Measurements from ENCODE around the gene ELMO1.
A peak's percentile ranks its signal among the peaks of the same experiment; 100 is the strongest.

ELMO1 gene

GRCh38 chr7:36971515-36972139 lies 477.0 kb downstream of the ELMO1 start:
- no peak for DNase-seq (ENCODE audit: low read depth)

- no peak for DNase-seq (ENCODE audit: low read depth)
Measured at GRCh38 chr7:36970551-36971514, 477.8 kb downstream of the ELMO1 start.

DNA sequence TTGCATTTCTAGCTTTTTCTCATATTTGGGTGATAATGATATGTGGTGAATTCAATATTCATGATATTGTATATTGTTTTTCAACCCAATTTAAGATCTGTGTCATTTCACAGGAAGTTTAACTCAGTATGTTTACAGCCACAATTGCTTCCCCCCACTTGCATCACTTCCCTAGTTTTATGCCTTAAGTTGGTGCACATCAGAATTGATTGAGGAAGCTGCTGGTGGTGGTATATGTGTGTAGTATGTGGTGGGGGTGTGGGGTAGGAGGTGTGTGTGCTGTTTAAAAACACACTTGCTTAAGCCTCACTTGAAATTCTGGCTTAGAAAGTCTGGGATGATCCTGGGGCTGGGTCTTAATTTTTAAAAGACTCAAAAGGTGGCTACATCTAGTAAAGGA lies 479.3 kb downstream of the ELMO1 start:
- DNase-seq (ENCODE audit: low read depth), result no peak

- DNase-seq (ENCODE audit: low read depth), result no peak
Measured at GRCh38 chr7:36967387-36967786, 481.3 kb downstream of the ELMO1 start.

- DNase-seq (ENCODE audit: low read depth), result no peak
Measured at GRCh38 chr7:36966636-36967035, 482.0 kb downstream of the ELMO1 start.

DNA sequence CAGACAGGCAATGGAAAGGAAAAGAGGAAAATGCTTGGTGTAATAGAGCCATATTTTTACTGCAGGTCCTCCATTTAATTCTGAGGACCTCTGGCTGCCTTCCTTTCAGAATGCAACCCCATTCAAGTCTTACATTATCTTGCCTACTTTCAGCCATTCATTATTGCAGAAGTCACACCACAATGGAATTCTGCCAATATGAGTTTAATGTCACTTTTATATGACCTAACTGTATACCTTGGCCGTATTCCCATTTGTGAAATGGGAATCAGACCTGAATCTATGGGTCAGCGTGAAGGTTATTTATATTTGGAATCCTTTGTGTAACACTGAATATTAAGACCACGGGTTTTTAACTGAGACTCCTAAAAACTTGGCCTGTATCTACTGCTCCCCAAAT lies 482.6 kb downstream of the ELMO1 start:
- no peak for DNase-seq (ENCODE audit: low read depth)

DNA sequence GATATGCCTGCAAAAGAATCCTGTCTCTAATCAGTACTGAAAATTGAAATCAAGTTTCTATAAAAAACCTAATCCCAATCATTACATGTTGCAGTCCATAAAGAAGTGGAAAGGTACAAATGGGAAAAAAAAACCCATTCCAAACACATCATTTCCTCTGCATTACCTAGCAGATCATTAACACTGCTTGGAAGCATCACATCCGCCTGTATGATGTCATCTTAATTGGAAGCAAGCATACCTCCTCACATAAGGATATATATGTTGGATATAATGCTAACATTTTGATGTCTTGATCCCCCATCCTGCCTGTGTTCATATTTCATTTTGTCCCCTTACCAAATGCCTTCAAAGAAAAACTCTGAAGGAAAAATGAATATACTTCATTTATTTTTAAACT lies 483.0 kb downstream of the ELMO1 start:
- DNase-seq (ENCODE audit: low read depth), result no peak

GRCh38 chr7:36964297-36964696 lies 484.4 kb downstream of the ELMO1 start:
- DNase-seq (ENCODE audit: low read depth), result no peak

DNA sequence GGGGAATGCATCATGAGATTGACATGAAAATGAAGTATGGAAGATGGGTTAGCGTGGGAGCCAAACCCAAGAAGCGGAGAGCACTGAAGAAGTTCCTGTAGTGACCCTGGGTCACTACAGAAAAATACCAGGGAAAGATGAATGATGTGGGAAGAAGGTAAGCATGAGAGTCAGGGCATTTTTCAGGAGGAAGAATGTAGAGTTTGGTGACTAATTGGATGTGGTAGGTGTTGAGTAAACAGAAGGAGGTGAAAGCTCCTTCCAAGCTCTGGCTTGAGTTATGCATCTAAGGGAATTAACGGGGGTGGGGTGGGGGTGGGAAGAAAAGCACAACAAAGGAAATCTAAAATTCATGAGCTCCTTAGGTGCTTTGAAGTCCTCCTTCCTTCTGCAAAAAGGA lies 486.3 kb downstream of the ELMO1 start:
- no peak for DNase-seq (ENCODE audit: low read depth)

DNA sequence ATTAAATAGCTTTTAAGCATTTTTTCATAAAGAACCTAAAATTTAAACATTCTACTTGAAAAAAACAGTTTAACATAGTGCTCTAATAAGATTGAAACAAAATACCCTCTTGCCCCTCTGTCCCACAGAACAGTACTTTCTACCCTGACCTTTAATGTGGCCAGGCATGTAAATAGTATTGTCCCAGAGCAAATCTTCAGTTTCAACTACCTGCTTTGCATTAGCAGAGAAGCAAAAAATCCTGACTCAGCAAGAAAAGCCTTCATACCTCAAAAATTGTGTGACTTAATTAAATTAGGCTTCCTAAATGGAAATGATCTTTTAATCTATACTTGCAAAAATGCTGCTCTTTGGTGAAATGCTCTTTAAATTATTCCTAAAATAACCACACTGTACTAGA lies 487.0 kb downstream of the ELMO1 start:
- DNase-seq (ENCODE audit: low read depth), result no peak

DNA sequence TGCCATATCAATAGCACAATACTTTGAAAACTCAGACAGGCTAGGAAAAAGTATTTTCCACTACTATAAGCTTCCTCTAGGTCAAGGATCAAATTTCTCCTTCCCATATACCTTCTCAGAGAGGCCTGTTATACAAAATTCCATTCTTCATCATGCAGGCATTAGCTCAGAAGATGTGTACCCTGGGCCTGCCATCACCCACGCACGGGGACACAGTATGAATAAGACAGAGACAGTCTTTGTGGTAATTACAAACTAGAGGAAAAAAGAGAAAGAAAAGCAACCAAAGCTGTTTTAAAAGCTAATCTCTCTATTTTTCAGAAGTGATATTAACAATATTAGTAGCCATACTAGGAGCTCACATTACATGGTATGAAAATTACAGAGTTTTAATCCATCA lies 487.6 kb downstream of the ELMO1 start:
- peak; percentile 9 for DNase-seq (ENCODE audit: low read depth)

- DNase-seq (ENCODE audit: low read depth), result no peak
Measured at GRCh38 chr7:36960105-36960504, 488.6 kb downstream of the ELMO1 start.

- DNase-seq (ENCODE audit: low read depth), result no peak
Measured at GRCh38 chr7:36958111-36958733, 490.4 kb downstream of the ELMO1 start.

GRCh38 chr7:36957620-36958019 lies 491.0 kb downstream of the ELMO1 start:
- DNase-seq (ENCODE audit: low read depth), result no peak

DNA sequence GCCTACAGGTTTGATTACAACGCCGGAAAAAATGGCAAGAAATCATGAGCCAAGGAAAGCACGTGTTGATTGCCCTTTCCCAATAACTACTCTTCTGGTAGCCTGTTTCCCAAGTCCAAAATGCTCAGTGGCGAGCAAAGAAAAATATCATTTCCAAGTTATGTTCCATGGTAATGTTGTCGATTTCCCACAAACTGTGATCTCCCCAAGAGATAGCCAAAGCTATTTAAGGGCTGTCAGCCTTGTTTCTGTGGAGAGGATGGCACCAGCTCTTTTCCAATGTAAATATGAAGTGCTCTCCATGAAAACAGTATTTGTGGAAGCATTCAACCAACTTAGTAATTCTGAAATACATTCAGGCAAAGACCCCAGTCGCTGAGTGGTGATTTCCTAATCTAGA lies 491.9 kb downstream of the ELMO1 start:
- DNase-seq (ENCODE audit: low read depth), result no peak

DNA sequence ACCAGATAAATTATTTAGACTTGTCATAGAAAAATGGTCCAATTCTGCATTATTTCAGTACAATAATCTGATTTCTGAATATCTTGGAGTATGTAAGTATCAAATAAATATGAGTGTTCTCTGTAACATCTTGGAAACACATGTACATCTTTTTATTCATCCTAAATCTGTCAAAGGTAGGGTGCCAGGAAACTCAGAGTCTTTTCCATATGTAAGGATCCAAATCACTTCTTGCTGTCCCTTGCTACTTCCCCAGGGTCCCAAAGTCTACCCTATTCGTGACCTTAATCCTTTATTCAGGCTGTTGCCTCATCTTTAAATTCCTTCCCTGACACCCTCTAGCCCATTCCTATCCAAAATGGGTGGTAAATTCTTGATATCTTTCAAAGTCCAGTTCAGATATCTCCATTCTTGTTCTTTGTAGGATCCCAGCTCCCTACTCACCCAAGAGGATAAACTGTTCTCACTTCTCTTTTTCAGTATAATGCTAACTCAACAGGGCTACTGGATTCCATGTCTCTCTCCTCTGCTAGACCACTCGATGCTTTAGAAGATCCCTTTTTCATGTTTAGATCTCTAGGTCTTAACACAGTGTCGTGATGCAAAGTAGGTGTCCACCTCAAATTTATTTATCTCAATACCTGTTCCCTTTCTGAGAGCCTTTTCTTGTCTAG lies 493.1 kb downstream of the ELMO1 start:
- DNase-seq (ENCODE audit: low read depth), result no peak

GRCh38 chr7:36951257-36951697 lies 497.4 kb downstream of the ELMO1 start:
- DNase-seq (ENCODE audit: low read depth), result no peak

DNA sequence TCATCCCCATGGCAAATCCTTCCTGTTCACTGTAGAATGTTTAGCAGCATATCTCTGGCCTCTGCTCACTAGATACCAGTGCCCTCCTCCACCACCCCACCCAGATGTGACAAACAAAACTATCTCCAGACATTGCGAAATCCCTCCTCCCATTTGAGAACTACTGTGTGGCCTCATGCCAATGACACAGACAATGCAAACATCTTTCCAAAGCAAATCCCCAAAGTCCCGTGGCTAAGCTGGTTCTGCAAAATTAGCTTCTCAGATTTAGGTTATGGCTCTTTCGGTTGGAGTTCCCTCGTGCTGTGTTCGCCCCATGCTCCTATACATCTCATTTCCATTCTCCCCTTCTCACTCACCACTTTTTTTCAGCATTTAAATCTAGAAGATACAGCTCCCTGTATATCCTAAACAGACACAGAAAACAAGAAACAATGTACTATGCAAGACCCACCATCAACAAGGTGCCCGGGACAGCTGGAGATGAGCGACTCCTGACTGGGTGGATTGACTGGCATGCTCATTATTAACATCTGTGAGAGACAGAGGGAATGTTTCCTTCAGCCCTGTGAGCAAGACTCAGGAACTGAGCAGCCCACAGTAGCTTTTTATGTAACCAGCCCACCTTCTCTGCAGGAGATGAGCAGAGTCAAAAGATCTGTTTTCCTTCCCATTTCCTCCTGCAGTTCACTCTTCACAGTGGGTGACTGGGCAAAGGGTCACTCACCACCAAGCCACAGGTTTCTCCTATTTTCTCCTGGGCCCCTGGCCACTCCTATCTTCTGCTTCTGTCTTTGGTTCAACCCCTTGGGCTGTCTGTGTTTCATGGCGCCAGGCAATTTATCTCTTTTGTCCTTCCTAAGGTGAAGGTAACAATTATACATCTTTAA lies 498.7 kb downstream of the ELMO1 start:
- no peak for DNase-seq (ENCODE audit: low read depth)

- DNase-seq (ENCODE audit: low read depth), result no peak
Measured at GRCh38 chr7:36946401-36946739, 502.3 kb downstream of the ELMO1 start.

- DNase-seq (ENCODE audit: low read depth), result no peak
Measured at GRCh38 chr7:36945612-36946400, 502.9 kb downstream of the ELMO1 start.

DNA sequence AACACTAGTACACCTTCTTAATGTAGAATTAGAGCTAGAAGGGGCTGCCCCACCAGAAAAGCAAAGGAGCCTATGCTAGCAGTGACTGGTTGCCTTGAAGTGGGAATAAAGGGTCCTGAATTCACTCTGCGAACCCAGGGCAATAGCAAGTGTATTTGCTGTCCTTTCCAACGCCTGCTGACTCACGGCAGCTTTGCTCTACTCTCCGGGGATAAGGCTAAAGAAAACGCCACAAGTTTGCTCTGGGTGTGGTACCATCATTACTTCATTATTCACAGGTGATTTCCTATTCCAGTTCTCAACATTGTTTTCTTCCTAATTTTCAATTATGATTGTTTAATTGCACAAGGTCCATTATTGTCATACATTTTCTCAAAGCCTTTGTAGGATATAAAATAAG lies 503.8 kb downstream of the ELMO1 start:
- no peak for DNase-seq (ENCODE audit: low read depth)

All from stimulated activated CD8-positive, alpha-beta memory T cell treated with anti-CD3 and anti-CD28 coated beads, Interleukin-4, amount 100 ng/mL, for 24 hours (primary cell).